HEK293T (cell line): ENCODE measurements around the gene ATP2B2.

Experiments used
- CTCF ChIA-PET: fragments of 350-600 bp; formaldehyde crosslinking; extraction: SDS; loops from one replicate; lab custom pipeline; 2021; ENCODE audit warnings: antibody characterized with exemption, inconsistent platforms; lab: Yijun Ruan, JAX
- POLR2A ChIA-PET: fragments of 350-600 bp; formaldehyde crosslinking; extraction: SDS; loops from one replicate; lab custom pipeline; 2020; ENCODE audit warnings: antibody characterized with exemption, inconsistent platforms; lab: Yijun Ruan, JAX
- DNase-seq: peaks from one replicate; pipeline ENCODE4 v3.0.0; 2012; ENCODE audit warnings: mixed read lengths; ENCODE audit errors: extremely low spot score
- ARNT ChIP-seq: fragments of 450-650 bp; IDR thresholded peaks from 2 replicates; pipeline ENCODE4 v1.6.1; 2017; ENCODE audit warnings: mild to moderate bottlenecking
- BHLHE40 ChIP-seq: fragments of 450-650 bp; IDR thresholded peaks from 2 replicates; pipeline ENCODE4 v1.6.1; 2016; ENCODE audit warnings: mild to moderate bottlenecking, moderate library complexity, borderline replicate concordance
- CTBP1 ChIP-seq: fragments of 450-650 bp; IDR thresholded peaks from 2 replicates; pipeline ENCODE4 v1.6.1; 2016; ENCODE audit warnings: borderline replicate concordance
- ELF4 ChIP-seq: fragments of 450-650 bp; IDR thresholded peaks from 2 replicates; pipeline ENCODE4 v1.6.1; 2017; ENCODE audit warnings: antibody characterized with exemption
- FOXA1 ChIP-seq: fragments of 450-650 bp; IDR thresholded peaks from 2 replicates; pipeline ENCODE4 v1.6.1; 2016; ENCODE audit warnings: mild to moderate bottlenecking
- FOXK2 ChIP-seq: fragments of 450-650 bp; IDR thresholded peaks from 2 replicates; pipeline ENCODE4 v1.6.1; 2016; ENCODE audit warnings: mild to moderate bottlenecking
- FOXM1 ChIP-seq: fragments of 450-650 bp; IDR thresholded peaks from 2 replicates; pipeline ENCODE4 v1.6.1; 2017; ENCODE audit warnings: mild to moderate bottlenecking, borderline replicate concordance
- HDGF ChIP-seq: fragments of 450-650 bp; IDR thresholded peaks from 2 replicates; pipeline ENCODE4 v1.6.1; 2017; ENCODE audit warnings: antibody characterized with exemption, borderline replicate concordance
- L3MBTL2 ChIP-seq: fragments of 450-650 bp; conservative IDR thresholded peaks from 2 replicates; pipeline ENCODE4 v1.6.1; 2016; ENCODE audit warnings: mild to moderate bottlenecking
- LEF1 ChIP-seq: fragments of 450-650 bp; IDR thresholded peaks from 2 replicates; pipeline ENCODE4 v1.6.1; 2017; ENCODE audit warnings: mild to moderate bottlenecking, borderline replicate concordance
- NFRKB ChIP-seq: fragments of 450-650 bp; IDR thresholded peaks from 2 replicates; pipeline ENCODE4 v1.6.1; 2016; ENCODE audit warnings: mild to moderate bottlenecking, moderate library complexity
- PKNOX1 ChIP-seq: fragments of 450-650 bp; IDR thresholded peaks from 2 replicates; pipeline ENCODE4 v1.6.1; 2016
- SP1 ChIP-seq: fragments of 450-650 bp; IDR thresholded peaks from 2 replicates; pipeline ENCODE4 v1.6.1; 2017
- SUZ12 ChIP-seq: fragments of 450-650 bp; IDR thresholded peaks from 2 replicates; pipeline ENCODE4 v1.6.1; 2016; ENCODE audit warnings: mild to moderate bottlenecking
- TARDBP ChIP-seq: fragments of 450-650 bp; IDR thresholded peaks from 2 replicates; pipeline ENCODE4 v1.6.1; 2016
- ZNF384 ChIP-seq: fragments of 450-650 bp; IDR thresholded peaks from 2 replicates; pipeline ENCODE4 v1.6.1; 2016

ATP2B2 gene

GRCh38 chr3:10358309-10358980 lies 146.9 kb downstream of the ATP2B2 start:
- POLR2A ChIA-PET, result no interaction called here
- CTCF ChIA-PET, result interaction anchor here (1.3 kb wide), 1 partner anchor 380 kb away, joined by 6 read pairs; no protein-coding TSS in a partner anchor

GRCh38 chr3:10357592-10358308 lies 147.6 kb downstream of the ATP2B2 start:
- TF ChIP-seq FOXM1, result no peak
- TF ChIP-seq ARNT, result no peak
- no peak for TF ChIP-seq TARDBP
- TF ChIP-seq PKNOX1, result no peak
- no peak for TF ChIP-seq L3MBTL2
- TF ChIP-seq FOXA1, result no peak
- TF ChIP-seq SP1, result no peak
- no peak for TF ChIP-seq SUZ12
- TF ChIP-seq FOXK2, result no peak
- TF ChIP-seq NFRKB, result no peak
- no peak for TF ChIP-seq HDGF
- POLR2A ChIA-PET, result no interaction called here
- no peak for DNase-seq
- CTCF ChIA-PET, result interaction anchor here (0.7 to 1.3 kb wide), 2 partner anchors 9 to 381 kb away, joined by 3 to 6 read pairs; no protein-coding TSS in a partner anchor

More at GRCh38 chr3:10358309-10358980, 146.9 kb downstream of the ATP2B2 start:
- no peak for DNase-seq
- TF ChIP-seq SP1, result no peak
- TF ChIP-seq SUZ12, result no peak
- no peak for TF ChIP-seq PKNOX1
- TF ChIP-seq BHLHE40, result no peak
- TF ChIP-seq TARDBP, result no peak
- TF ChIP-seq FOXM1, result no peak
- no peak for TF ChIP-seq ELF4
- no peak for TF ChIP-seq HDGF

- no peak for TF ChIP-seq FOXA1
- POLR2A ChIA-PET, result no interaction called here
- CTCF ChIA-PET, result interaction anchor here (0.7 to 1.3 kb wide), 2 partner anchors 9 to 381 kb away, joined by 3 to 6 read pairs; no protein-coding TSS in a partner anchor
- no peak for DNase-seq
Observed at GRCh38 chr3:10357095-10357494, 148.3 kb downstream of the ATP2B2 start.

GRCh38 chr3:10356461-10356981 lies 148.9 kb downstream of the ATP2B2 start:
- TF ChIP-seq ZNF384 (no peak), FOXK2 (no peak), NFRKB (no peak), BHLHE40 (no peak), TARDBP (no peak)
- DNase-seq, result no peak
- CTCF ChIA-PET, result no interaction called here
- POLR2A ChIA-PET, result no interaction called here

- ChIA-PET POLR2A (interaction anchor here (0.7 kb wide), 1 partner anchor 34 kb away, joined by 3 read pairs; the partner anchor contains the start of gene SEC13), CTCF (no interaction called here)
- no peak for DNase-seq
- TF ChIP-seq ARNT, result no peak
- TF ChIP-seq BHLHE40, result no peak
- no peak for TF ChIP-seq HDGF
- no peak for TF ChIP-seq CTBP1
- TF ChIP-seq PKNOX1, result no peak
- no peak for TF ChIP-seq ZNF384
- TF ChIP-seq SP1, result no peak
- TF ChIP-seq FOXA1, result no peak
- no peak for TF ChIP-seq L3MBTL2
- TF ChIP-seq LEF1, result no peak
- no peak for TF ChIP-seq FOXK2
- no peak for TF ChIP-seq TARDBP
- TF ChIP-seq SUZ12, result no peak
- no peak for TF ChIP-seq FOXM1
- no peak for TF ChIP-seq ELF4
- TF ChIP-seq NFRKB, result no peak
Observed at GRCh38 chr3:10354361-10355015, 150.9 kb downstream of the ATP2B2 start.

- ChIA-PET CTCF (no interaction called here), POLR2A (no interaction called here)
- no peak for TF ChIP-seq ELF4
- TF ChIP-seq HDGF, result no peak
- TF ChIP-seq SUZ12, result no peak
- no peak for TF ChIP-seq FOXA1
- no peak for TF ChIP-seq SP1
- no peak for TF ChIP-seq TARDBP
- no peak for TF ChIP-seq BHLHE40
- no peak for TF ChIP-seq LEF1
- no peak for TF ChIP-seq FOXM1
- no peak for TF ChIP-seq ARNT
- no peak for TF ChIP-seq FOXK2
- no peak for TF ChIP-seq NFRKB
- TF ChIP-seq L3MBTL2, result no peak
- no peak for TF ChIP-seq PKNOX1
- no peak for DNase-seq
Observed at GRCh38 chr3:10353661-10354360, 151.6 kb downstream of the ATP2B2 start.
